Measurements from ENCODE around the gene ARSA. TPM values are rescaled to one million over a fixed set of nuclear protein-coding genes. Genes with fewer than 3 reads are reported as not detected.
"Not testable (repeated sequence)": the region's sequence is repeated elsewhere in the genome, so short reads cannot be mapped to it uniquely, and the experiment has no call there.

Gene ARSA
- polyA plus RNA-seq, 2 of the 4 experiments (the other 2 are of a cell fraction): 7.7 to 19.5 TPM

DNA sequence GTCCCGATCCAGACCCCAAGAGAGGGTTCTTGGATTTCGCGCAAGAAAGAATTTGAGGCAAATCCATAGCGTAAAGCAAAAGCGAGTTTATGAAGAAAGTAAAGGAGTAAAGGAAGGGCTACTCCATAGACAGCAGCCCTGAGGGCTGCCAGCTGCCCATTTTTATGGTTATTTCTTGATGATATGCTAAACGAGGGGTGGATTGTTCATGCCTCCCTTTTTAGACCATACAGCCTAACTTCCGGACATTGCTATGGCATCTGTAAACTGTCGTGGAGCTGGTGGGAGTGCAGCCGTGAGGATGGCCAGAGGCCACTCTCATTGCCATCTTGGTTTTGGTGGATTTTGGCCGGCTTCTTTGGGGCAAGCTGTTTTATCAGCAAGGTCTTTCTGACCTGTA lies 25.3 kb upstream of the ARSA start:
- no peak for FAIRE-seq
- CTCF ChIA-PET: no interaction called here

DNA sequence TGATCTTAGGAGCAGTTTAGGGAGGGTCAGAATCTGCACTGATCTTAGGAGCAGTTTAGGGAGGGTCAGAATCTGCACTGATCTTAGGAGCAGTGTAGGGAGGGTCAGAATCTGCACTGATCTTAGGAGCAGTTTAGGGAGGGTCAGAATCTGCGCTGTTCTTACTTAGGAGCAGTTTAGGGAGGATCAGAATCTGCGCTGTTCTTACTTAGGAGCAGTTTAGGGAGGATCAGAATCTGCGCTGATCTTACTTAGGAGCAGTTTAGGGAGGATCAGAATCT lies 15.8 kb upstream of the ARSA start:
- POLR2A ChIA-PET; H3K27ac ChIP-seq; DNase-seq (ENCODE audit: low read depth in 1 of 2, low spot score in 1 of 2); H3K4me3 ChIP-seq; CTCF ChIA-PET; H3K4me2 ChIP-seq; H3K4me1 ChIP-seq: not testable (repeated sequence)
- ATAC-seq (peak in 1 of 2 experiments; percentile 89; a peak in 2 of 6 replicates), FAIRE-seq (peak; percentile 78)
- WGBS (ENCODE audit: missing lambda C conversion rate): 26% methylated on average over 3 of the region's 3 CpGs
- peaks cover 11% of the 10 kb centered on the region; the same call in 2 of the 3 replicates for H3K9me3 ChIP-seq

More for the DNA sequence above, 25.3 kb upstream of the ARSA start:
- DNase-seq (ENCODE audit: low read depth in 1 of 2, low spot score in 1 of 2): no peak
- no peak for TF ChIP-seq CBX8 (IDR thresholded peaks at IDR 0.05)
- no peak for TF ChIP-seq EP300 (IDR thresholded peaks at IDR 0.05)
- TF ChIP-seq SMC3 (IDR thresholded peaks at IDR 0.05): no peak
- no peak for TF ChIP-seq RARB (CRISPR knock-in tag; IDR thresholded peaks at IDR 0.05)
- no peak for TF ChIP-seq KDM1A (IDR thresholded peaks at IDR 0.05; ENCODE audit: low read depth)
- no peak for TF ChIP-seq CBX2 (IDR thresholded peaks at IDR 0.05; ENCODE audit: borderline replicate concordance, low read depth)
- TF ChIP-seq, protein P1, sequence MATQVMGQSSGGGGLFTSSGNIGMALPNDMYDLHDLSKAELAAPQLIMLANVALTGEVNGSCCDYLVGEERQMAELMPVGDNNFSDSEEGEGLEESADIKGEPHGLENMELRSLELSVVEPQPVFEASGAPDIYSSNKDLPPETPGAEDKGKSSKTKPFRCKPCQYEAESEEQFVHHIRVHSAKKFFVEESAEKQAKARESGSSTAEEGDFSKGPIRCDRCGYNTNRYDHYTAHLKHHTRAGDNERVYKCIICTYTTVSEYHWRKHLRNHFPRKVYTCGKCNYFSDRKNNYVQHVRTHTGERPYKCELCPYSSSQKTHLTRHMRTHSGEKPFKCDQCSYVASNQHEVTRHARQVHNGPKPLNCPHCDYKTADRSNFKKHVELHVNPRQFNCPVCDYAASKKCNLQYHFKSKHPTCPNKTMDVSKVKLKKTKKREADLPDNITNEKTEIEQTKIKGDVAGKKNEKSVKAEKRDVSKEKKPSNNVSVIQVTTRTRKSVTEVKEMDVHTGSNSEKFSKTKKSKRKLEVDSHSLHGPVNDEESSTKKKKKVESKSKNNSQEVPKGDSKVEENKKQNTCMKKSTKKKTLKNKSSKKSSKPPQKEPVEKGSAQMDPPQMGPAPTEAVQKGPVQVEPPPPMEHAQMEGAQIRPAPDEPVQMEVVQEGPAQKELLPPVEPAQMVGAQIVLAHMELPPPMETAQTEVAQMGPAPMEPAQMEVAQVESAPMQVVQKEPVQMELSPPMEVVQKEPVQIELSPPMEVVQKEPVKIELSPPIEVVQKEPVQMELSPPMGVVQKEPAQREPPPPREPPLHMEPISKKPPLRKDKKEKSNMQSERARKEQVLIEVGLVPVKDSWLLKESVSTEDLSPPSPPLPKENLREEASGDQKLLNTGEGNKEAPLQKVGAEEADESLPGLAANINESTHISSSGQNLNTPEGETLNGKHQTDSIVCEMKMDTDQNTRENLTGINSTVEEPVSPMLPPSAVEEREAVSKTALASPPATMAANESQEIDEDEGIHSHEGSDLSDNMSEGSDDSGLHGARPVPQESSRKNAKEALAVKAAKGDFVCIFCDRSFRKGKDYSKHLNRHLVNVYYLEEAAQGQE (IDR thresholded peaks at IDR 0.05): no peak
- TF ChIP-seq ZFP36 (IDR thresholded peaks at IDR 0.05; ENCODE audit: borderline replicate concordance, partially characterized antibody): no peak
- H3K27ac ChIP-seq: no peak overlapping the region
- peaks cover 10% of the 10 kb centered on the region; the same call in 1 of the 3 replicates for H3K9me3 ChIP-seq
- peaks cover 17% of the 10 kb centered on the region for H3K4me1 ChIP-seq
- POLR2A ChIA-PET: no interaction called here
- H3K4me3 ChIP-seq: no peak overlapping the region
- no peak overlapping the region for H3K4me2 ChIP-seq
- ATAC-seq: no peak
- 70% methylated on average over 10 of the region's 10 CpGs for WGBS (ENCODE audit: missing lambda C conversion rate)

DNA sequence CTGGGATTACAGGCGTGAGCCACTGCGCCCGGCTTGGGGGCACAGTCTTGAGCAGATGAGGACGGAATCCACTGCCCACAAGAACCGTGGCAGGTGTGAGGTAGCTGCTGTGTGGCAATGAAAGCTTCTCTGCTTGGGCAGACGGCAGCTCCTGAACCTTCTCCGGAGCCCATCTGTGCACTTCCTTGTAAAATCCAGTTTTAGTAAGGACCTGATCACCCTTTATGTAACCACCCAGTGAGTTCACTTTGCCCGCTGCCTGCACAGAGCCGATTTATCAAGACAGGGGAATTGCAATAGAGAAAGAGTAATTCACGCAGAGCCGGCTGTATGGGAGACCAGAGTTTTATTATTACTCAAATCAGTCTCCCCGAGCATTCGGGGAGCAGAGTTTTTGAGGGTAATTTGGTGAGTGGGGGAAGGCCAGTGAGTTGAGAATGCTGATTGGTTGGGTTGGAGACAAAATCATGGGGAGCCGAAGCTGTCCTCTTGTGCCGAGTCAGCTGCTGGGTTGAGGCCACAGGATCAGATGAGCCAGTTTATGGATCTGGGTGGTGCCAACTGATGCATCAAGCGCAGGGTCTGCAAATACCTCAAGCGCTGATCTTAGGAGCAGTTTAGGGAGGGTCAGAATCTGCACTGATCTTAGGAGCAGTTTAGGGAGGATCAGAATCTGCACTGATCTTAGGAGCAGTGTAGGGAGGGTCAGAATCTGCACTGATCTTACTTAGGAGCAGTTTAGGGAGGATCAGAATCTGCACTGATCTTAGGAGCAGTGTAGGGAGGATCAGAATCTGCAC lies 15.3 kb upstream of the ARSA start:
- H3K4me2 ChIP-seq; H3K27ac ChIP-seq; H3K9me3 ChIP-seq; DNase-seq (ENCODE audit: low read depth in 1 of 2, low spot score in 1 of 2); POLR2A ChIA-PET; H3K4me3 ChIP-seq; H3K4me1 ChIP-seq: not testable (repeated sequence)
- 75% methylated on average over 15 of the region's 17 CpGs for WGBS (ENCODE audit: missing lambda C conversion rate)
- CTCF ChIA-PET: interaction anchor here (1.2 kb wide), 1 partner anchor 23 kb away, joined by 3 read pairs; no protein-coding TSS in a partner anchor
- FAIRE-seq (peak; percentile 68), ATAC-seq (peak in 1 of 2 experiments; percentile 38; a peak in 1 of 6 replicates)

DNA sequence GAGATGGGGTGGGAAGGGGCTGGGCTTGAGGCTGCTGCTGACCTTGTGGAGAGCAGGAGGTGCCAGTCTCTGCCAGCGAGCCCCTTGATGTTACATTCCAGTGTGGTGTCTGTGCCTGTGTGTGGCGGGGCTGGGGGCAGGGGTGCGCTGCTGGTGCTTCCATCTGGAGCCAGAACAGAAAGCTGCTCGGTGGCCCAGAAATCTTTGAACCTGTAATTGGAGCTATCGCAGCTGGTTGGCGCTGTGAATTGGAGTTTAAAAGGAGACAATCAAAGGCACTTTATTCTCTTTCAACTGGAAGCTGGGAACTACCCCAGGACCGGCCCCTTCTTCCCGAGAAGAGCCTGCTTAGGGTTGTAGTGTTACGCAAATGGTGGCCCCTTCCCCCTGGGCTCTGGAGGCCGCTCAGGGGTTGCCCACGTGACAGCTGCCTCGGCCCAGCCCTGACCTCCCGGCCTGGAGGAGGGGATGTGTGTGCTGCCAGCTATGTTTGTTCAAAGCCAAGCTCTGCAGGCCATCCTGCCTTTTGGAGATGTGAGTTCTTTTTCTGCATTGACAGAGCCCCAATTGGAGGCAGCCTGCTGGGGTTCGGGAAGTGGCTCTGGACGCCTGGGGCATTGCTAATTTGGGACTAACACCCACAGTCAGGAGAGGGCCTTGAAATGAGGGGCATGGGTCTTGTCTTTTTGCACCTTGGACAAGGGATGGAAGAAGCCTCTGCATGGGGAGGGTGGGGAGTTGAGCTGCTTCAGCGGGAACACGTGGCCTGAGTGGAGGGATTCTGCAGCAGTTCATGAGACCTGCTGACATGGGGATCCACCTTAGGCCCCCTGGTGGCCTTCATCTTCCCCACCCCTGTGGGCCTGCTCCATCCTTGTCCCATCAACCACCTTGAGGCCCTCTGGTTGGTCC lies 14.0 kb upstream of the ARSA start:
- peak in 1 of 2 experiments; percentile 60; a peak in 3 of 6 replicates for ATAC-seq
- TF ChIP-seq CHD4 (IDR thresholded peaks at IDR 0.05; ENCODE audit: borderline replicate concordance) (no peak), FOSL2 (IDR thresholded peaks at IDR 0.05) (no peak), FOSL2 (CRISPR knock-in tag; IDR thresholded peaks at IDR 0.05) (no peak), POLR2AphosphoS2 (conservative IDR thresholded peaks at IDR 0.05; ENCODE audit: low read length) (no peak), HOXA7 (CRISPR knock-in tag; IDR thresholded peaks at IDR 0.05) (no peak), EHMT2 (IDR thresholded peaks at IDR 0.05; ENCODE audit: low read depth) (no peak)
- TF ChIP-seq, protein P2, sequence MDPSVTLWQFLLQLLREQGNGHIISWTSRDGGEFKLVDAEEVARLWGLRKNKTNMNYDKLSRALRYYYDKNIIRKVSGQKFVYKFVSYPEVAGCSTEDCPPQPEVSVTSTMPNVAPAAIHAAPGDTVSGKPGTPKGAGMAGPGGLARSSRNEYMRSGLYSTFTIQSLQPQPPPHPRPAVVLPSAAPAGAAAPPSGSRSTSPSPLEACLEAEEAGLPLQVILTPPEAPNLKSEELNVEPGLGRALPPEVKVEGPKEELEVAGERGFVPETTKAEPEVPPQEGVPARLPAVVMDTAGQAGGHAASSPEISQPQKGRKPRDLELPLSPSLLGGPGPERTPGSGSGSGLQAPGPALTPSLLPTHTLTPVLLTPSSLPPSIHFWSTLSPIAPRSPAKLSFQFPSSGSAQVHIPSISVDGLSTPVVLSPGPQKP (IDR thresholded peaks at IDR 0.05; ENCODE audit: low read depth, low read length): no peak
- TF ChIP-seq, protein P1 (IDR thresholded peaks at IDR 0.05): no peak
- TF ChIP-seq, protein P3, sequence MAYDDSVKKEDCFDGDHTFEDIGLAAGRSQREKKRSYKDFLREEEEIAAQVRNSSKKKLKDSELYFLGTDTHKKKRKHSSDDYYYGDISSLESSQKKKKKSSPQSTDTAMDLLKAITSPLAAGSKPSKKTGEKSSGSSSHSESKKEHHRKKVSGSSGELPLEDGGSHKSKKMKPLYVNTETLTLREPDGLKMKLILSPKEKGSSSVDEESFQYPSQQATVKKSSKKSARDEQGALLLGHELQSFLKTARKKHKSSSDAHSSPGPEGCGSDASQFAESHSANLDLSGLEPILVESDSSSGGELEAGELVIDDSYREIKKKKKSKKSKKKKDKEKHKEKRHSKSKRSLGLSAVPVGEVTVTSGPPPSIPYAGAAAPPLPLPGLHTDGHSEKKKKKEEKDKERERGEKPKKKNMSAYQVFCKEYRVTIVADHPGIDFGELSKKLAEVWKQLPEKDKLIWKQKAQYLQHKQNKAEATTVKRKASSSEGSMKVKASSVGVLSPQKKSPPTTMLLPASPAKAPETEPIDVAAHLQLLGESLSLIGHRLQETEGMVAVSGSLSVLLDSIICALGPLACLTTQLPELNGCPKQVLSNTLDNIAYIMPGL (CRISPR knock-in tag; IDR thresholded peaks at IDR 0.05; ENCODE audit: borderline replicate concordance): no peak

More for the DNA sequence above, 14.0 kb upstream of the ARSA start:
- WGBS (ENCODE audit: missing lambda C conversion rate): 68% methylated on average over 13 of the region's 17 CpGs
- POLR2A ChIA-PET: no interaction called here
- CTCF ChIA-PET: interaction anchor here (0.8 to 1.2 kb wide), 2 partner anchors 13 to 22 kb away, joined by 3 read pairs; no protein-coding TSS in a partner anchor
- H3K4me3 ChIP-seq: no peak overlapping the region
- H3K4me1 ChIP-seq: no peaks in the 10 kb centered on the region
- H3K9me3 ChIP-seq: peaks cover 5% of the 10 kb centered on the region; the same call in 1 of the 3 replicates
- FAIRE-seq (no peak), DNase-seq (ENCODE audit: low read depth in 1 of 2, low spot score in 1 of 2) (no peak)
- H3K27ac ChIP-seq: no peak overlapping the region
- H3K4me2 ChIP-seq: no peak overlapping the region
